A549 (cell line): ENCODE data around the gene TTC19.

Source experiments
- MAFK ChIP-seq: fragments of 450-650 bp; IDR thresholded peaks from 2 replicates; pipeline ENCODE4 v1.6.1; 2014; ENCODE audit not compliant: partially characterized antibody
- PHF8 ChIP-seq: fragments of 200-600 bp; sonication (generic); IDR thresholded peaks from 2 replicates; pipeline ENCODE4 v1.6.1; 2016; ENCODE audit warnings: low read depth, mild to moderate bottlenecking, antibody characterized with exemption, moderate library complexity, borderline replicate concordance
- TF ChIP-seq, protein P1 (sequence below): fragments of >200 bp; sonication (Bioruptor Twin); formaldehyde crosslinking; IDR thresholded peaks from 3 replicates; pipeline ENCODE4 v1.5.1; 2016
- TF ChIP-seq, protein P2 (sequence below): fragments of >200 bp; sonication (Bioruptor Twin); formaldehyde crosslinking; IDR thresholded peaks from 3 replicates; pipeline ENCODE4 v1.6.1; 2016
- TF ChIP-seq, protein P3 (sequence below): IDR thresholded peaks from 2 replicates; pipeline ENCODE4 v1.6.1; 2012
- TF ChIP-seq, protein P4 (sequence below): fragments of 200-600 bp; sonication (generic); IDR thresholded peaks from 2 replicates; pipeline ENCODE4 v1.6.1; 2016; ENCODE audit warnings: antibody characterized with exemption, mild to moderate bottlenecking, moderate library complexity

GRCh38 chr17:16023881-16024280, 24.3 kb downstream of the TTC19 start:
- TF ChIP-seq, protein P1, sequence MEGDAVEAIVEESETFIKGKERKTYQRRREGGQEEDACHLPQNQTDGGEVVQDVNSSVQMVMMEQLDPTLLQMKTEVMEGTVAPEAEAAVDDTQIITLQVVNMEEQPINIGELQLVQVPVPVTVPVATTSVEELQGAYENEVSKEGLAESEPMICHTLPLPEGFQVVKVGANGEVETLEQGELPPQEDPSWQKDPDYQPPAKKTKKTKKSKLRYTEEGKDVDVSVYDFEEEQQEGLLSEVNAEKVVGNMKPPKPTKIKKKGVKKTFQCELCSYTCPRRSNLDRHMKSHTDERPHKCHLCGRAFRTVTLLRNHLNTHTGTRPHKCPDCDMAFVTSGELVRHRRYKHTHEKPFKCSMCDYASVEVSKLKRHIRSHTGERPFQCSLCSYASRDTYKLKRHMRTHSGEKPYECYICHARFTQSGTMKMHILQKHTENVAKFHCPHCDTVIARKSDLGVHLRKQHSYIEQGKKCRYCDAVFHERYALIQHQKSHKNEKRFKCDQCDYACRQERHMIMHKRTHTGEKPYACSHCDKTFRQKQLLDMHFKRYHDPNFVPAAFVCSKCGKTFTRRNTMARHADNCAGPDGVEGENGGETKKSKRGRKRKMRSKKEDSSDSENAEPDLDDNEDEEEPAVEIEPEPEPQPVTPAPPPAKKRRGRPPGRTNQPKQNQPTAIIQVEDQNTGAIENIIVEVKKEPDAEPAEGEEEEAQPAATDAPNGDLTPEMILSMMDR = no peak
- no peak for TF ChIP-seq MAFK
- TF ChIP-seq, protein P2, sequence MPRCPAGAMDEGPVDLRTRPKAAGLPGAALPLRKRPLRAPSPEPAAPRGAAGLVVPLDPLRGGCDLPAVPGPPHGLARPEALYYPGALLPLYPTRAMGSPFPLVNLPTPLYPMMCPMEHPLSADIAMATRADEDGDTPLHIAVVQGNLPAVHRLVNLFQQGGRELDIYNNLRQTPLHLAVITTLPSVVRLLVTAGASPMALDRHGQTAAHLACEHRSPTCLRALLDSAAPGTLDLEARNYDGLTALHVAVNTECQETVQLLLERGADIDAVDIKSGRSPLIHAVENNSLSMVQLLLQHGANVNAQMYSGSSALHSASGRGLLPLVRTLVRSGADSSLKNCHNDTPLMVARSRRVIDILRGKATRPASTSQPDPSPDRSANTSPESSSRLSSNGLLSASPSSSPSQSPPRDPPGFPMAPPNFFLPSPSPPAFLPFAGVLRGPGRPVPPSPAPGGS = no peak
- TF ChIP-seq, protein P3, sequence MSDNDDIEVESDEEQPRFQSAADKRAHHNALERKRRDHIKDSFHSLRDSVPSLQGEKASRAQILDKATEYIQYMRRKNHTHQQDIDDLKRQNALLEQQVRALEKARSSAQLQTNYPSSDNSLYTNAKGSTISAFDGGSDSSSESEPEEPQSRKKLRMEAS = no peak
- TF ChIP-seq, protein P4, sequence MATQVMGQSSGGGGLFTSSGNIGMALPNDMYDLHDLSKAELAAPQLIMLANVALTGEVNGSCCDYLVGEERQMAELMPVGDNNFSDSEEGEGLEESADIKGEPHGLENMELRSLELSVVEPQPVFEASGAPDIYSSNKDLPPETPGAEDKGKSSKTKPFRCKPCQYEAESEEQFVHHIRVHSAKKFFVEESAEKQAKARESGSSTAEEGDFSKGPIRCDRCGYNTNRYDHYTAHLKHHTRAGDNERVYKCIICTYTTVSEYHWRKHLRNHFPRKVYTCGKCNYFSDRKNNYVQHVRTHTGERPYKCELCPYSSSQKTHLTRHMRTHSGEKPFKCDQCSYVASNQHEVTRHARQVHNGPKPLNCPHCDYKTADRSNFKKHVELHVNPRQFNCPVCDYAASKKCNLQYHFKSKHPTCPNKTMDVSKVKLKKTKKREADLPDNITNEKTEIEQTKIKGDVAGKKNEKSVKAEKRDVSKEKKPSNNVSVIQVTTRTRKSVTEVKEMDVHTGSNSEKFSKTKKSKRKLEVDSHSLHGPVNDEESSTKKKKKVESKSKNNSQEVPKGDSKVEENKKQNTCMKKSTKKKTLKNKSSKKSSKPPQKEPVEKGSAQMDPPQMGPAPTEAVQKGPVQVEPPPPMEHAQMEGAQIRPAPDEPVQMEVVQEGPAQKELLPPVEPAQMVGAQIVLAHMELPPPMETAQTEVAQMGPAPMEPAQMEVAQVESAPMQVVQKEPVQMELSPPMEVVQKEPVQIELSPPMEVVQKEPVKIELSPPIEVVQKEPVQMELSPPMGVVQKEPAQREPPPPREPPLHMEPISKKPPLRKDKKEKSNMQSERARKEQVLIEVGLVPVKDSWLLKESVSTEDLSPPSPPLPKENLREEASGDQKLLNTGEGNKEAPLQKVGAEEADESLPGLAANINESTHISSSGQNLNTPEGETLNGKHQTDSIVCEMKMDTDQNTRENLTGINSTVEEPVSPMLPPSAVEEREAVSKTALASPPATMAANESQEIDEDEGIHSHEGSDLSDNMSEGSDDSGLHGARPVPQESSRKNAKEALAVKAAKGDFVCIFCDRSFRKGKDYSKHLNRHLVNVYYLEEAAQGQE = no peak
- TF ChIP-seq PHF8 = no peak
